Measurements from ENCODE around the gene DBH. TPM values are rescaled to one million over a fixed set of nuclear protein-coding genes. Genes with fewer than 3 reads are reported as not detected.

DBH gene
- total and polyA plus RNA-seq, 12 donors = 0.24 to 234 (median 19.6) TPM; not detected in 1

DNA sequence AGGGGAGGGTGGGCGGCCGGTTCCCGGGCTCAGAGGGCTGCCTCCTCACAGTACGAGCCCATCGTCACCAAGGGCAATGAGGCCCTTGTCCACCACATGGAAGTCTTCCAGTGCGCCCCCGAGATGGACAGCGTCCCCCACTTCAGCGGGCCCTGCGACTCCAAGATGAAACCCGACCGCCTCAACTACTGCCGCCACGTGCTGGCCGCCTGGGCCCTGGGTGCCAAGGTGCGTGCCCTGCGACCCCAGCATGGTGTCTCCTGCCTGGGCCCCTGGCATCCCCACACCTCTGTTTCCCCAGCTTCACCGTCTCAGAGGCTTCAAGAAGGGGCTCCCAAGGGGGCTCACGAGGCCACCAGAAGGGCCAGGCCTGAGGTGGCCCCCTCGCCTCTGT lies 7.2 kb downstream of the DBH start:
- intact Hi-C loops (cut with DNase I) = loop anchor here in 1 of 2 donors (10.0 kb wide), 1 partner anchor 1901 kb away; the partner anchor contains the start of gene OBP2A
- 81 to 95% (median 88%) methylated on average over 17 to 20 of the region's 20 CpGs for WGBS, 4 donors
- Histone ChIP-seq H3K27me3 (no peaks in the 10 kb centered on the region), H3K4me3 (no peak overlapping the region), H3K9me3 (replicated peaks in 1 of 3) (no peaks in the 10 kb centered on the region), H3K4me1 (replicated peaks in 1 of 2) (no peaks in the 10 kb centered on the region), H3K27ac (no peak overlapping the region), H3K36me3 (replicated peaks in 1 of 2) (no peaks in the 10 kb centered on the region)
- no peak for DNase-seq
- TF ChIP-seq POLR2A (IDR thresholded peaks at IDR 0.05) = no peak
- TF ChIP-seq, protein P1, sequence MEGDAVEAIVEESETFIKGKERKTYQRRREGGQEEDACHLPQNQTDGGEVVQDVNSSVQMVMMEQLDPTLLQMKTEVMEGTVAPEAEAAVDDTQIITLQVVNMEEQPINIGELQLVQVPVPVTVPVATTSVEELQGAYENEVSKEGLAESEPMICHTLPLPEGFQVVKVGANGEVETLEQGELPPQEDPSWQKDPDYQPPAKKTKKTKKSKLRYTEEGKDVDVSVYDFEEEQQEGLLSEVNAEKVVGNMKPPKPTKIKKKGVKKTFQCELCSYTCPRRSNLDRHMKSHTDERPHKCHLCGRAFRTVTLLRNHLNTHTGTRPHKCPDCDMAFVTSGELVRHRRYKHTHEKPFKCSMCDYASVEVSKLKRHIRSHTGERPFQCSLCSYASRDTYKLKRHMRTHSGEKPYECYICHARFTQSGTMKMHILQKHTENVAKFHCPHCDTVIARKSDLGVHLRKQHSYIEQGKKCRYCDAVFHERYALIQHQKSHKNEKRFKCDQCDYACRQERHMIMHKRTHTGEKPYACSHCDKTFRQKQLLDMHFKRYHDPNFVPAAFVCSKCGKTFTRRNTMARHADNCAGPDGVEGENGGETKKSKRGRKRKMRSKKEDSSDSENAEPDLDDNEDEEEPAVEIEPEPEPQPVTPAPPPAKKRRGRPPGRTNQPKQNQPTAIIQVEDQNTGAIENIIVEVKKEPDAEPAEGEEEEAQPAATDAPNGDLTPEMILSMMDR (IDR thresholded peaks at IDR 0.05) = no peak

DNA sequence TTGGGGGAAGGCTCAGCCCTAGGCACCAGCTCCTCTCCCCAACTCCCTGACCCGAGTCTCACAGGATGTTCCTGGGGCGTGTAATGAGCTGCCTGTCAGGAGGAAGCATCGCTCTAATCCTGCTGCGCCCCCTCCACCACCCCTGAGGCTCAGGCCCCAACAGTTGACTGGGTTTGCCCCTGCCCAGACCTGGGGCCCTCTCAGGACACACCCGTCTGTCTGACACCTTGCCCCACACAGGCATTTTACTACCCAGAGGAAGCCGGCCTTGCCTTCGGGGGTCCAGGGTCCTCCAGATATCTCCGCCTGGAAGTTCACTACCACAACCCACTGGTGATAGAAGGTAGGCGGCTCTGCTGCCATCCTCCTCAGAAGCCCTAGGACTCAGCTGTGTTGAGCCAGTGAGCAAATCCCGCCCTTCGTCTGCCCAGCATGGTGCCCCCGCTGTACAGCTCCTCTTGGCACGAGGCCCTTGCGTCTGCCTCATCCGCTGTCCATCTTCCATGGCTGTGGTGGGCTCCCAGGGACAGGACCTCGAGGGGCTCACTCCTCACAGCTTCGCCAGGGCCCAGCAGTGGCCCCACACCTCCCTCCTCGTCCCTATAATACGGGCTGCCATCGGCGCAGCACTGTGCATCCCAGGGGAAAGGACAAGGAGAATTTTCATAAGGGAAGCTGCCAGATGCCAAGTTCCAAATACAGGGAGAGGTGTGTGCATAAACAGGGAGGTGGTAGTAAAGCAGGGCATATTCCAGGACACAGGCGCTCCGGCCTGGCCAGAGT lies 8.0 kb downstream of the DBH start:
- intact Hi-C loops (cut with DNase I) = loop anchor here in 1 of 2 donors (10.0 kb wide), 1 partner anchor 1901 kb away; the partner anchor contains the start of gene OBP2A
- no peak overlapping the region for H3K27ac ChIP-seq
- TF ChIP-seq POLR2A (IDR thresholded peaks at IDR 0.05) = no peak
- TF ChIP-seq, protein P1 (IDR thresholded peaks at IDR 0.05) = no peak
- H3K36me3 ChIP-seq (replicated peaks in 1 of 2) = no peaks in the 10 kb centered on the region
- H3K4me1 ChIP-seq (replicated peaks in 1 of 2) = no peaks in the 10 kb centered on the region
- no peak overlapping the region for H3K4me3 ChIP-seq
- H3K27me3 ChIP-seq = no peaks in the 10 kb centered on the region
- H3K9me3 ChIP-seq (replicated peaks in 1 of 3) = no peaks in the 10 kb centered on the region
- no peak for DNase-seq
- WGBS, 4 donors = 77 to 86% (median 83%) methylated on average over 13 to 23 of the region's 23 CpGs

DNA sequence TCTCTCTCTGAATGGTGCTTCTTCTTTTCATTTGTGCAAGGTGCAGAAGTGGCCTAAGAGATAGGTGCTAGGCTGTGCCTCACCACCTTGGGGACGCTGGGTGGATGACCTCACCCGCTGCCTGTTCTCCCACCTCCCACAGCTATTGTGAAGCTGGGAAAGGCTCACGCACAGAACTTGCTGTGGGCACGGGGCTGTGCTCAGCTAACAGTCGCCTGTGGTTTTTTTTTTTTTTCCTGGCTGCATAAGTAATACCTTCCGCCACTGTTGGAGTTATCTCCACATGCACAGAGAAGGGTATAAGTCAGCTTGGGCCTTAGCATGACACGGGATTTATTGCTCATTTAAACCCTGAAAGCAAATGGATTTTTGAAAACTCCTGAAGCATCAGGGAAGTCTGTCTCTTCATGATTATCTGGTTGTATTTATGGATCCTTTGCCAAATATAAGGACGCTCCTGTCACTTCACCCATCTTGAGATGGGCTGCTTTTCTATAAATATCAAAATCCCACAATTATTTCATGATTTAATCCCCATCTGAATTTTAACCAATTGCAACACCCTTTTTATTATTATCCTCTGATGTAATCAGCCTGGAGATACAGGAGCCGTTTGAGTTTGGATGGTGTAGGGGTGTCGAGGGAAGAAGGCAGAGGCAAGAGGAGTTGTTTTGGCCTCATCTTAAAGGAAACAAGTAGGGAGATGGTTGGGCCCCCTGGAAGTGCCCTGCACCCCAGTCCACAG lies 9.0 kb downstream of the DBH start:
- no peak for DNase-seq
- no peaks in the 10 kb centered on the region for H3K4me1 ChIP-seq (replicated peaks in 1 of 2)
- H3K27me3 ChIP-seq = no peaks in the 10 kb centered on the region
- no peaks in the 10 kb centered on the region for H3K36me3 ChIP-seq (replicated peaks in 1 of 2)
- no peaks in the 10 kb centered on the region for H3K9me3 ChIP-seq (replicated peaks in 1 of 3)
- H3K27ac ChIP-seq = no peak overlapping the region
- TF ChIP-seq POLR2A (IDR thresholded peaks at IDR 0.05) = no peak
- TF ChIP-seq, protein P1 (IDR thresholded peaks at IDR 0.05) = no peak
- WGBS, 4 donors = 54 to 68% (median 57%) methylated on average over 10 of the region's 10 CpGs
- intact Hi-C loops (cut with DNase I) = loop anchor here in 1 of 2 donors (10.0 kb wide), 1 partner anchor 1900 kb away; the partner anchor contains the start of gene OBP2A
- H3K4me3 ChIP-seq = no peak overlapping the region

DNA sequence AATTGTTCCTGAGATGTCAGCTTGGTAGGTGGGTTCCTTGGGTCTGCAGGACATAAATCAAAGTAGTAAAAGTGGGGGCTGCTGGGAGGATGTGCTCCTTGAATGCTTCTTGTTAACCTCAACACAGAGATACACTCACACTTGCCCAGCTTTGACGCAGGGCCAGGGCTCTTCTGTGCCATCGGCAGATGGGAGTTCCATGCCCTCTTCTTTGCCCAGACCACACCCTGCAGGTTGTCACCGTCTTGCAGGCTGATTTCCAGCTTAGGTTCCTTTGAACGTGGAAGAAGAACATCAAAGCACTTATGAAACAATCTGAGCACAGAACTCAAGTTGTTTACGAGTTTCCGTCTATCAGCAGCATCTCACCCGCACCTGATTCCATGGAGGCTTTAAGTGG lies 11.0 kb downstream of the DBH start:
- Histone ChIP-seq H3K27me3 (no peaks in the 10 kb centered on the region), H3K27ac (no peak overlapping the region), H3K36me3 (replicated peaks in 1 of 2) (no peaks in the 10 kb centered on the region), H3K4me1 (replicated peaks in 1 of 2) (no peaks in the 10 kb centered on the region), H3K9me3 (replicated peaks in 1 of 3) (no peaks in the 10 kb centered on the region), H3K4me3 (no peak overlapping the region)
- TF ChIP-seq POLR2A (IDR thresholded peaks at IDR 0.05) = no peak
- TF ChIP-seq, protein P1 (IDR thresholded peaks at IDR 0.05) = no peak
- WGBS, 4 donors = 64 to 83% (median 80%) methylated on average over 7 of the region's 7 CpGs
- intact Hi-C loops (cut with DNase I) = loop anchor here in 1 of 2 donors (10.0 kb wide), 1 partner anchor 1898 kb away; the partner anchor contains the start of gene OBP2A
- no peak for DNase-seq

Measured in adrenal gland (tissue), 12 donors.